GM18951 (cell line): ENCODE measurements around the gene KRT80.

ENCODE experiments used
- POLR2A ChIP-seq: IDR thresholded peaks from 4 replicates; pipeline ENCODE4 v1.6.1; 2011; ENCODE audit warnings: mild to moderate bottlenecking; ENCODE audit not compliant: insufficient read length, insufficient read depth; ENCODE audit errors: extremely low read depth
- in situ Hi-C: fragments of 300-500 bp; cut with MboI; formaldehyde crosslinking; loops from one replicate; pipeline ENCODE4 v1.12.0; 2022; ENCODE audit warnings: low sequenced_read_pairs, mixed read lengths, inconsistent platforms; ENCODE audit not compliant: unreplicated experiment

Gene KRT80

GRCh38 chr12:52181746-52182145 lies 10.1 kb downstream of the KRT80 start:
- in situ Hi-C loops, result no loop called here

GRCh38 chr12:52180971-52181628 lies 10.7 kb downstream of the KRT80 start:
- TF ChIP-seq POLR2A, result no peak
- in situ Hi-C loops, result no loop called here

More at GRCh38 chr12:52181746-52182145, 10.1 kb downstream of the KRT80 start:
- no peak for TF ChIP-seq POLR2A

GRCh38 chr12:52179396-52179973 lies 12.3 kb downstream of the KRT80 start:
- in situ Hi-C loops, result no loop called here
- TF ChIP-seq POLR2A, result no peak

GRCh38 chr12:52178984-52179383 lies 12.8 kb downstream of the KRT80 start:
- no peak for TF ChIP-seq POLR2A
- in situ Hi-C loops, result no loop called here

GRCh38 chr12:52178443-52178842 lies 13.4 kb downstream of the KRT80 start:
- in situ Hi-C loops, result no loop called here
- no peak for TF ChIP-seq POLR2A

GRCh38 chr12:52175371-52176350 lies 16.2 kb downstream of the KRT80 start:
- no peak for TF ChIP-seq POLR2A
- in situ Hi-C loops, result no loop called here

- TF ChIP-seq POLR2A, result no peak
- in situ Hi-C loops, result no loop called here
These were observed 18.3 kb downstream of the KRT80 start for GRCh38 chr12:52173526-52173925.

GRCh38 chr12:52172956-52173355 lies 18.9 kb downstream of the KRT80 start:
- TF ChIP-seq POLR2A, result no peak
- in situ Hi-C loops, result no loop called here

- in situ Hi-C loops, result no loop called here
- TF ChIP-seq POLR2A, result no peak
These were observed 19.8 kb downstream of the KRT80 start for GRCh38 chr12:52171950-52172512.

- in situ Hi-C loops, result no loop called here
These were observed 21.0 kb downstream of the KRT80 start for GRCh38 chr12:52170827-52171226.

GRCh38 chr12:52169886-52170285 lies 21.9 kb downstream of the KRT80 start:
- in situ Hi-C loops, result no loop called here
- TF ChIP-seq POLR2A, result no peak

More at GRCh38 chr12:52170827-52171226, 21.0 kb downstream of the KRT80 start:
- no peak for TF ChIP-seq POLR2A

GRCh38 chr12:52168019-52168717 lies 23.6 kb downstream of the KRT80 start:
- in situ Hi-C loops, result no loop called here
- TF ChIP-seq POLR2A, result no peak
